HG02943 (cell line): ENCODE data around the gene SYNJ1.
"Not testable (repeated sequence)": the region's sequence is repeated elsewhere in the genome, so short reads cannot be mapped to it uniquely, and the experiment has no call there.

ENCODE experiments used
- ATAC-seq: cut with Tn5 transposase; IDR thresholded peaks from one replicate; pipeline ENCODE4 v1.9.1; 2021; ENCODE audit warnings: mild to moderate bottlenecking, low read depth, moderate library complexity; ENCODE audit not compliant: unreplicated experiment

The SYNJ1 gene

GRCh38 chr21:32702702-32703101, 25.1 kb downstream of the SYNJ1 start:
- no peak for ATAC-seq

- no peak for ATAC-seq
Observed at GRCh38 chr21:32698971-32699693, 28.7 kb downstream of the SYNJ1 start.

GRCh38 chr21:32698286-32698685, 29.5 kb downstream of the SYNJ1 start:
- no peak for ATAC-seq

- not testable (repeated sequence) for ATAC-seq
Observed at GRCh38 chr21:32695482-32695881, 32.3 kb downstream of the SYNJ1 start.

GRCh38 chr21:32693581-32693980, 34.2 kb downstream of the SYNJ1 start:
- no peak for ATAC-seq

GRCh38 chr21:32690085-32690484, 37.7 kb downstream of the SYNJ1 start:
- ATAC-seq = no peak

GRCh38 chr21:32687643-32688345, 40.0 kb downstream of the SYNJ1 start:
- no peak for ATAC-seq

GRCh38 chr21:32682696-32683474, 44.9 kb downstream of the SYNJ1 start:
- ATAC-seq = no peak

- no peak for ATAC-seq
Observed at GRCh38 chr21:32674731-32675130, 53.1 kb downstream of the SYNJ1 start.

GRCh38 chr21:32674038-32674437, 53.8 kb downstream of the SYNJ1 start:
- no peak for ATAC-seq

GRCh38 chr21:32666258-32666657, 61.6 kb downstream of the SYNJ1 start:
- no peak for ATAC-seq

- ATAC-seq = not testable (repeated sequence)
Observed at GRCh38 chr21:32664095-32664494, 63.7 kb downstream of the SYNJ1 start.

- ATAC-seq = not testable (repeated sequence)
Observed at GRCh38 chr21:32661981-32662380, 65.8 kb downstream of the SYNJ1 start.

- ATAC-seq = not testable (repeated sequence)
Observed at GRCh38 chr21:32661026-32661782, 66.6 kb downstream of the SYNJ1 start.

GRCh38 chr21:32658524-32658923, 69.3 kb downstream of the SYNJ1 start:
- ATAC-seq = no peak

- no peak for ATAC-seq
Observed at GRCh38 chr21:32653326-32653901, 74.4 kb downstream of the SYNJ1 start.

- no peak for ATAC-seq
Observed at GRCh38 chr21:32648165-32648564, 79.6 kb downstream of the SYNJ1 start.

GRCh38 chr21:32645261-32646182, 82.3 kb downstream of the SYNJ1 start:
- ATAC-seq = no peak
